Activated T-helper 1 cell treated with anti-CD3 and anti-CD28 coated beads, Interleukin-12 subunit alpha, Interleukin-12 subunit beta, Interleukin-2, Interleukin-4 antibody, amounts not matched to agents 30 ng/mL and 10 ng/mL and 1 ng/mL, durations not matched to agents 14 hours and 24 hours and 36 hours (primary cell): ENCODE data around the gene CDC42EP4. TPM values are rescaled to one million over a fixed set of nuclear protein-coding genes. Genes with fewer than 3 reads are reported as not detected.
"Not testable (repeated sequence)": the region's sequence is repeated elsewhere in the genome, so short reads cannot be mapped to it uniquely, and the experiment has no call there.

Source experiments
- DNase-seq: peaks from one replicate; pipeline ENCODE4 v3.0.0; 2021; ENCODE audit warnings: low spot score
- H3K27ac Mint-ChIP-seq: one replicate; pipeline ENCODE4 v1.8.0; 2021; ENCODE audit warnings: mild to moderate bottlenecking, mixed read lengths
- H3K27me3 Mint-ChIP-seq: one replicate; pipeline ENCODE4 v1.8.0; 2022; ENCODE audit warnings: mild to moderate bottlenecking, moderate library complexity, mixed read lengths; ENCODE audit not compliant: insufficient read depth
- H3K36me3 Mint-ChIP-seq: one replicate; pipeline ENCODE4 v1.8.0; 2021; ENCODE audit warnings: low read depth, mixed read lengths
- H3K4me1 Mint-ChIP-seq: one replicate; pipeline ENCODE4 v1.8.0; 2021; ENCODE audit warnings: low read depth, mixed read lengths
- H3K4me3 Mint-ChIP-seq: one replicate; pipeline ENCODE4 v1.8.0; 2021; ENCODE audit warnings: mild to moderate bottlenecking, moderate library complexity, mixed read lengths
- H3K9me3 Mint-ChIP-seq: one replicate; pipeline ENCODE4 v1.8.0; 2021; ENCODE audit warnings: mixed read lengths
- intact Hi-C: fragments of 100-400 bp; cut with micrococcal nuclease; formaldehyde crosslinking; loops from one replicate; pipeline ENCODE4 v1.15.1; 2024
- total RNA-seq: library from RNA; stranded (reverse); gene quantifications from 2 replicates; pipeline ENCODE4 v1.2.3, GENCODE V29; 2022

CDC42EP4 gene
- total RNA-seq, 1 donor from 2014 or later = 1.1 TPM

DNA sequence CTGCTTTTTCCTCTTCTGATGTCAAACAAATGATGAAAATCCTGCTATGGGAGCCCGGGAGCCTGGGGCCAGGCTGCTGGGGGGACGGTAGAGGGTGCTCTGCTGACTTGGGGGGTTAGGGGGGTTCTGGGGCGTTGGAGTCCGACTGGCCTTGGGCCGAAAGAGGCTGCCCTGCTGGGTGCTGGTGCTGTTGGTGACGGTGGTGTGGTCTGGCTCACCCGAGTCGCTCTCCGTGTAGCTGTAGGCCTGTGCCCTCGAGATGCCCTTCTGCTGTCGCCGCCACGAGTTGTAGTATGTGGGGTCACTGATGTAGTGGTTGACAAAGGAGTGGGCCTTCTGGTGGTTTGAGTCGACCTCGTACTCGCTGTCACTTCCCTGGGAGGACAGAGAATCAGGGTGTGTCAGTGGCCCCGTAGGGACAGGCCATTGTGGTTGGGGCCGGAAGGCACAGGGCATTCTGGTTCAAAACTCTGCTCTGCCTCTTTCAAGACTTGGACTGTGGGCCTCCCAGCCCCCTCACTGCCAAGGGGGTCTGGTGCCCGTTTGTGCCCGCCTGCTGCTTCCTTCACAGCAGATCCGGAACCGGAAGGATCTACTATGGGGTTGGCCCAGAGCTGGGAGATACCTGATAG is 26.9 kb upstream of the CDC42EP4 start:
- Mint-ChIP-seq H3K4me1 (no peaks in the 10 kb centered on the region), H3K27me3 (peaks cover 6% of the 10 kb centered on the region)

GRCh38 chr17:73338050-73338521 is 26.3 kb upstream of the CDC42EP4 start:
- H3K27me3 Mint-ChIP-seq = peaks cover 6% of the 10 kb centered on the region
- no peak overlapping the region for H3K4me3 Mint-ChIP-seq
- no peak overlapping the region for H3K27ac Mint-ChIP-seq
- no peaks in the 10 kb centered on the region for H3K36me3 Mint-ChIP-seq
- intact Hi-C loops = no loop called here
- DNase-seq = no peak
- no peaks in the 10 kb centered on the region for H3K4me1 Mint-ChIP-seq
- no peaks in the 10 kb centered on the region for H3K9me3 Mint-ChIP-seq

More for the DNA sequence above, 26.9 kb upstream of the CDC42EP4 start:
- intact Hi-C loops = no loop called here
- no peaks in the 10 kb centered on the region for H3K36me3 Mint-ChIP-seq
- no peak for DNase-seq
- H3K27ac Mint-ChIP-seq = no peak overlapping the region
- no peaks in the 10 kb centered on the region for H3K9me3 Mint-ChIP-seq
- H3K4me3 Mint-ChIP-seq = no peak overlapping the region

GRCh38 chr17:73337330-73337710 is 25.5 kb upstream of the CDC42EP4 start:
- intact Hi-C loops = no loop called here
- DNase-seq = no peak
- Mint-ChIP-seq H3K27ac (no peak overlapping the region), H3K36me3 (no peaks in the 10 kb centered on the region), H3K4me1 (no peaks in the 10 kb centered on the region), H3K27me3 (peaks cover 4% of the 10 kb centered on the region), H3K9me3 (no peaks in the 10 kb centered on the region), H3K4me3 (no peak overlapping the region)

- H3K36me3 Mint-ChIP-seq = no peaks in the 10 kb centered on the region
- intact Hi-C loops = no loop called here
- no peak overlapping the region for H3K4me3 Mint-ChIP-seq
- DNase-seq = no peak
- no peaks in the 10 kb centered on the region for H3K9me3 Mint-ChIP-seq
- H3K27ac Mint-ChIP-seq = no peak overlapping the region
- peaks cover 4% of the 10 kb centered on the region for H3K27me3 Mint-ChIP-seq
- H3K4me1 Mint-ChIP-seq = no peaks in the 10 kb centered on the region
These were observed 24.9 kb upstream of the CDC42EP4 start for GRCh38 chr17:73336408-73337329.

DNA sequence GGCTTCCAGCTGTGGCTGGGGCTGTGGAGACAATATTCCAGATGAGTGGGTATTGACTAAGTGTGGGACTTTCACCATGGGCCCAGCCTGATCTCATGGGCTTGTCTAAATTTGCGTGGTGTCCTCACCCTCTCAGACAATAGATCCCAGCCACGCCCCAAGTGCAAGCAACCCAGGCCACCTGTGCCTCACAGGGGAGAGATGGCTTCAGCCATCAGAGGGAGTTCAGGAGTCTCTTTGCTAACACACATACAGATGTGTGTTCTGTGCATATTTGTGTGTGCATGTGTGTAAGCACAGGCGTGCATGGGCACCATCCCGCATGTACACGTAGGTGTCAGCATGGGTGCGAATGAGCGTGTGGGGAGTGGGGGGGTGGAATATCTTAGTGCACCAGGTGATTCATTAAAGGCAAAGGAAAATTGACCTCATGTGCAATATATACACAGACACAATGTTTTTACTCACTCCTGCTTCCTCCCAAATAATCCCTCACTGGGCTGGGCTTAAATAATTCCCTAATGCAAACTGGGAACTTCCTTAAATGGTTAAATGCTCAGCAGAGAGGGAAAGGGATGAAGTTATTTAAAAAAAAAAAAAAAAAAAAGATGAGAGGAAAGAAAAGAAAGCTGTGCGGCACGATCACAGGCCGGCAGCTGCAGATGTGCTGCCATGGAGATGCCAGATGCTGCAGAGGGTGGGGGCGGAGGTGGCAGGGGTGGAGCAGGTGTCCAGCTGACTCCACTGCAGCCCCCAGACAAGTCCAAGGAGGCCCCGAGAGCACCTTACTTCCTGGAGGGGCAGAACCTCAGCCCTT is 24.0 kb upstream of the CDC42EP4 start:
- Mint-ChIP-seq H3K36me3 (no peaks in the 10 kb centered on the region), H3K27me3 (peaks cover 4% of the 10 kb centered on the region), H3K4me1 (no peaks in the 10 kb centered on the region), H3K9me3 (no peaks in the 10 kb centered on the region), H3K4me3 (no peak overlapping the region), H3K27ac (no peak overlapping the region)
- DNase-seq = no peak
- intact Hi-C loops = no loop called here

DNA sequence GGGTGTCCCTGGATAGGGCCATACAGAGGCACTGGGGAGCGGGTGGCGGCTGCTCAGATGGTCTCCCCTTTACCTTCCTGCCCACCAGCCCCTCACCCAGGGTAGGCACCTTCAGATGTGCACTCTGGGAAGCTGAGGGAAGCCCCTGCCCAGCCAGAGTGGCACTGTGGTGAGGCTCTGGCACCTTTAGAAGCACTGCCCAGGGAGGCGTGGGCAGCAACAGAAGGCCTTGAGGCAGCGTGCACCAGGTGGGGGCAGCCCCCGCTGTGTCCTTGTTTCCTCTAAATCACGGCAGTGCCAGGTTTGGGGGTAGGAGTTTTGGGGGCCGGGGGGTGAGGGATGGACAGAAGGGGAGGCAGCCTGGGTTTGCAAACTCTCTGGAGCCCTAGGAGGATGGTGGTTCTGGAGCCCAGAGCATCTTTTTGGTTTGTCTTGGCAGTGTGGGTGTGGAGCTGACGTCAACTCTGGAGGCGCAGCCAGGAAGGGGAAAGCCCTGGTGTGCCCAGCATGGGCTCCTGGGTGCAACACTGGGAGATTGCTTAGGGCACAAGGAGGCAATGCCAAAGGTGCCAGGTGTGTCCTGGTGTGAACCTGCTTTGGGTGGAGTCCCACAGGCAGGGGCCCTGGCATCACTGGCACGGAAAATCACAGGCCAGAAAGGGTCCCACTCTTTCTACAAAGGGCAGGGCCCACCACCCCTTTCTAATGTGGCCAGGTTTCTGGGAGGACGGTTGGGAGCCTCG is 23.1 kb upstream of the CDC42EP4 start:
- intact Hi-C loops = no loop called here
- no peak for DNase-seq
- Mint-ChIP-seq H3K27me3 (peaks cover 4% of the 10 kb centered on the region), H3K9me3 (no peaks in the 10 kb centered on the region), H3K4me3 (no peak overlapping the region), H3K27ac (no peak overlapping the region), H3K36me3 (no peaks in the 10 kb centered on the region), H3K4me1 (no peaks in the 10 kb centered on the region)

DNA sequence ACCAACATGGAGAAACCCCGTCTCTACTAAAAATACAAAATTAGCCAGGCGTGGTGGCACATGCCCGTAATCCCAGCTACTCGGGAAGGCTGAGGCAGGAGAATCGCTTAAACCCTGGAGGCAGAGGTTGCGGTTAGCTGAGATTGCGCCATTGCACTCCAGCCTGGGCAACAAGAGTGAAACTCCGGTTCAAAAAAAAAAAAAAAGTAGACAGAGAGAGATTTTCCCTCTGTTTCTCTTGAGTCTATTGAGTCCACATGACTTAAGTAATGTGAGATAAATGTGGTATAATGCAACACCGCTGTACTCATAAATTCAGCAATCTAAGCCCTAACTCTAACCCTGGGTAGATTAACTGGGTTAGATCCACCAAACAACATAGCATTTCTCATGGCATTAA is 21.6 kb upstream of the CDC42EP4 start:
- DNase-seq, H3K27me3 Mint-ChIP-seq, H3K9me3 Mint-ChIP-seq, H3K4me1 Mint-ChIP-seq, intact Hi-C loops, H3K4me3 Mint-ChIP-seq, H3K36me3 Mint-ChIP-seq, H3K27ac Mint-ChIP-seq: not testable (repeated sequence)

DNA sequence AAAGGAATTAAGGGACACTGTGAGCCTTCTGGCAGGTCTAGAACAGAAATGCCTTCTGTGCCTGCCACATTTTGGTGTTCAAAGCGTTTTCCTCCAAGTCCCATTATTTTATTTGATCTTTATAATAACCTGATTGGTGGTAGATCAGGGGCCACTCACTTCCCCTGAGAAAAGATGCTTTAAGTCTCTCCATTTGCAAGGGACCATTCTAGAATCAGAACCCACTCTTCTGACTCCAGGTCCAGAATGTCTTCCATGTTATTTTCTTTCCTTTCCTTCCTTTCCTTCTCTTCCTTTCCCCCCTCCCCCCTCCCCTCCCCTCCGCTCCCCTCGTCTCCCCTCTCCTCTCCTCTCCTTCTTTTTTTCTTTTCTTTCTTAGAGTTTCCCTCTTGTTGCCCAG is 19.3 kb upstream of the CDC42EP4 start:
- no peak for DNase-seq
- intact Hi-C loops = no loop called here
- Mint-ChIP-seq H3K4me1 (no peaks in the 10 kb centered on the region), H3K27me3 (no peaks in the 10 kb centered on the region), H3K36me3 (no peaks in the 10 kb centered on the region), H3K9me3 (no peaks in the 10 kb centered on the region), H3K27ac (no peak overlapping the region), H3K4me3 (no peak overlapping the region)

DNA sequence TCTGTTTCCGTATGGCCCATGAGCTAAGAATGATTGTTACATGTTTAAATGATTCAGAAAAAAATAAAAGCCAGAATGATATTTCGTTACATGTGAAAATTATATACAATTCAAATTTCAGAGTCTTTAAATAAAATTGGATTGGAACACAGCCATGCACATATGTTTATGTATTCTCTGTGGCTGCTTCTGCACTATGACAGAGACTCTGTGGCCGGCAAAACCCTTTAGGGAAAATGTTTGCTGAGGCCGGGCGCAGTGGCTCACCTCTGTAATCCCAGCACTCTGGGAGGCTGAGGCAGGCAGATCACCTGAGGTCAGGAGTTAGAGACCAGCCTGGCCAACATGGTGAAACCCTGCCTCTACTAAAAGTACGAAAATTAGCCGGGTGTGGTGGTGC is 15.9 kb upstream of the CDC42EP4 start:
- no peak for DNase-seq
- intact Hi-C loops = no loop called here
- no peaks in the 10 kb centered on the region for H3K27me3 Mint-ChIP-seq
- H3K9me3 Mint-ChIP-seq = no peaks in the 10 kb centered on the region
- H3K4me3 Mint-ChIP-seq = no peak overlapping the region
- no peaks in the 10 kb centered on the region for H3K4me1 Mint-ChIP-seq
- no peak overlapping the region for H3K27ac Mint-ChIP-seq
- H3K36me3 Mint-ChIP-seq = no peaks in the 10 kb centered on the region

GRCh38 chr17:73325527-73325842 is 13.7 kb upstream of the CDC42EP4 start:
- DNase-seq = no peak
- Mint-ChIP-seq H3K4me1 (no peaks in the 10 kb centered on the region), H3K27me3 (peaks cover 3% of the 10 kb centered on the region), H3K27ac (no peak overlapping the region), H3K9me3 (no peaks in the 10 kb centered on the region), H3K4me3 (no peak overlapping the region), H3K36me3 (no peaks in the 10 kb centered on the region)
- intact Hi-C loops = no loop called here

- Mint-ChIP-seq H3K4me3 (no peak overlapping the region), H3K27me3 (peaks cover 3% of the 10 kb centered on the region), H3K36me3 (no peaks in the 10 kb centered on the region), H3K4me1 (no peaks in the 10 kb centered on the region), H3K9me3 (no peaks in the 10 kb centered on the region), H3K27ac (no peak overlapping the region)
- intact Hi-C loops = no loop called here
- no peak for DNase-seq
These were observed 13.1 kb upstream of the CDC42EP4 start for GRCh38 chr17:73324711-73325526.

DNA sequence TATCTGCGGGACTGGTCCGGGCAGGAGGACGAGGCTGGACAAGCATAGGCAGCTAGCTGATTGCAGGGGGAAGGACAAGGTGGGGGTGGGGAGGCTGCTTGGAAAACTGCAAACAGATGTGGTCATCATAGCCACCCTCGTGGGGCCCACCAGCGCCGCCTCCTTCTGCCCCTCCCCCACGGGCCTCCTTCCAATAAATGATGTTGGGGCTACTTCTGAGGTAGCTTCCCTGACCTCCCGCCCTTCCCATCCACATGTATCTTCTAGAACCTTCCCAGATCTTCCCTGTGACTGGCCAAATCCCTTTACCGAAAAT is 12.3 kb upstream of the CDC42EP4 start:
- no peak for DNase-seq
- intact Hi-C loops = no loop called here
- Mint-ChIP-seq H3K4me1 (no peaks in the 10 kb centered on the region), H3K36me3 (no peaks in the 10 kb centered on the region), H3K27me3 (peaks cover 6% of the 10 kb centered on the region), H3K9me3 (no peaks in the 10 kb centered on the region), H3K27ac (no peak overlapping the region), H3K4me3 (no peak overlapping the region)
